ENCODE data around the gene ARHGAP22. TPM values are rescaled to one million over a fixed set of nuclear protein-coding genes. Genes with fewer than 3 reads are reported as not detected.

The ARHGAP22 gene
- total RNA-seq, 1 donor from 2014 or later, result 0.82 TPM

DNA sequence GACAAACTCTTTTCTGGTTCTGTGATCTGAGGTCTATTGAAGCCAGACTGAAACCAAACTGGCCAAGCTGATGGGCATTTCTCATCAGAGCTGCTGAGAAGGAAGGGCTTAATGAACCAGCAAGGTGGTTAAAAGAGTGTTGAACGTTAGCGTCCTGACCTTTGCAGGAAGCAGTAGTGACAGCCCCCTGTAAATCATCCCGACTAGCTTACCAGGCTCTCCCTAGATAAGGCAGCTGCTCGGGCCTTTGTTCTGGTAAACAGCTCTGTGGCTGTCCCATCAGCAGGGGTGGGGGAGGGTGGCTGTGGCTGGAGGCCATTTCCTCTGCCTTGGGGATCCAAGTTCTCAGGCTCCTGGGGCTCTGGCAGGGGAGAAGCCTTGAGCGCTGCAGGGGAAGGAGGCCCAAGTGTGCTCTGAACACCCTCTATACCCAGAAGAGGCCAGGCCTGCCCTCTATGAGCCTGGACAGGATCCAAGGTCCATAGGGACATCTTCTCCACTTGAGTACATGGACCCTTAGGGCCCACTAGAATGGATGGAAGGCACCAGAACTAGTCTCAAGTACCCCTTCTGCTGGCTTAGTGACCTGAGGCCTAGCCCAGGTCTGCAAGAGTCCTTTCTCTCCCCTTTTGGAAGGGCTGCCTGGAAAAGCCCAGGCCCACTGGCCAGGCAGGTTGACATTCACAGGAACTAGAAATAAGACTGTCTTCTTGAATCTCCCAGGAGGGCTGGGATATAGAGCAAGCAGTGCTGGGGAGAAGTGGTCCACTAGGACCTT, 134.6 kb downstream of the ARHGAP22 start:
- no peak overlapping the region for H3K4me3 Mint-ChIP-seq
- peak; percentile 4 for DNase-seq
- ChIA-PET CTCF (no interaction called here), POLR2A (no interaction called here)
- H3K9me3 Mint-ChIP-seq, result no peaks in the 10 kb centered on the region
- intact Hi-C loops (cut with micrococcal nuclease), result no loop called here
- TF ChIP-seq, protein P1, sequence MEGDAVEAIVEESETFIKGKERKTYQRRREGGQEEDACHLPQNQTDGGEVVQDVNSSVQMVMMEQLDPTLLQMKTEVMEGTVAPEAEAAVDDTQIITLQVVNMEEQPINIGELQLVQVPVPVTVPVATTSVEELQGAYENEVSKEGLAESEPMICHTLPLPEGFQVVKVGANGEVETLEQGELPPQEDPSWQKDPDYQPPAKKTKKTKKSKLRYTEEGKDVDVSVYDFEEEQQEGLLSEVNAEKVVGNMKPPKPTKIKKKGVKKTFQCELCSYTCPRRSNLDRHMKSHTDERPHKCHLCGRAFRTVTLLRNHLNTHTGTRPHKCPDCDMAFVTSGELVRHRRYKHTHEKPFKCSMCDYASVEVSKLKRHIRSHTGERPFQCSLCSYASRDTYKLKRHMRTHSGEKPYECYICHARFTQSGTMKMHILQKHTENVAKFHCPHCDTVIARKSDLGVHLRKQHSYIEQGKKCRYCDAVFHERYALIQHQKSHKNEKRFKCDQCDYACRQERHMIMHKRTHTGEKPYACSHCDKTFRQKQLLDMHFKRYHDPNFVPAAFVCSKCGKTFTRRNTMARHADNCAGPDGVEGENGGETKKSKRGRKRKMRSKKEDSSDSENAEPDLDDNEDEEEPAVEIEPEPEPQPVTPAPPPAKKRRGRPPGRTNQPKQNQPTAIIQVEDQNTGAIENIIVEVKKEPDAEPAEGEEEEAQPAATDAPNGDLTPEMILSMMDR (IDR thresholded peaks at IDR 0.05), result no peak
- no peaks in the 10 kb centered on the region for H3K27me3 Mint-ChIP-seq
- H3K27ac Mint-ChIP-seq, result no peak overlapping the region
- H3K4me1 Mint-ChIP-seq, result no peaks in the 10 kb centered on the region
- no peaks in the 10 kb centered on the region for H3K36me3 Mint-ChIP-seq (ENCODE audit: low read depth)
- no peak for ATAC-seq (ENCODE audit: low read depth)

DNA sequence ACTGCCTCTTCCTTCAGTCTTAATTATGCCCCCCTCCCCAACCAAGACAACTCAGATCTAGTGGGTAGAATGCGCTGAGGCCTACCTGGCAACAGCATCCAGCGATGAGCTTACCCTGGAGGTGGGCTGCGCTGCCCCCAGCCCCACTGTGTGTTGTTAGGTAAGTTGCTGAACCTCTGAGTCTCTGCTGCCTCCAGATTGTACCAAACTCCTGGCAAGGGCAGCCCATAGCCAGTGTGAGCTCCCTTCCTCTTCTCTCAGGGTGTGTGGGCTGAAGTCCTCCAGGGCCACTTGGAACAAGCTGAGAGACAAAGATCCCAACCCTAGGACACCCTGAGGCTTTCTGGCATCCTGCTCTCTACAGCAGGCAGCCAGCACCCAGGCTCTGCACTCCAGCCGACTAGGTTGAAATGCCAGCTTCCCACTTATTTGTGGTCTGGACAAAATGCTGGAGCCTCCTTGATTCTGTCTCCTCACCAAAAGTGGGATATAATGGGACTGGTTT, 135.3 kb downstream of the ARHGAP22 start:
- Mint-ChIP-seq H3K27ac (no peak overlapping the region), H3K27me3 (no peaks in the 10 kb centered on the region), H3K9me3 (no peaks in the 10 kb centered on the region), H3K4me1 (no peaks in the 10 kb centered on the region), H3K4me3 (no peak overlapping the region), H3K36me3 (ENCODE audit: low read depth) (no peaks in the 10 kb centered on the region)
- DNase-seq, result no peak
- POLR2A ChIA-PET, result no interaction called here
- ATAC-seq (ENCODE audit: low read depth), result no peak
- intact Hi-C loops (cut with micrococcal nuclease), result no loop called here
- TF ChIP-seq, protein P1 (IDR thresholded peaks at IDR 0.05), result no peak
- CTCF ChIA-PET, result no interaction called here

DNA sequence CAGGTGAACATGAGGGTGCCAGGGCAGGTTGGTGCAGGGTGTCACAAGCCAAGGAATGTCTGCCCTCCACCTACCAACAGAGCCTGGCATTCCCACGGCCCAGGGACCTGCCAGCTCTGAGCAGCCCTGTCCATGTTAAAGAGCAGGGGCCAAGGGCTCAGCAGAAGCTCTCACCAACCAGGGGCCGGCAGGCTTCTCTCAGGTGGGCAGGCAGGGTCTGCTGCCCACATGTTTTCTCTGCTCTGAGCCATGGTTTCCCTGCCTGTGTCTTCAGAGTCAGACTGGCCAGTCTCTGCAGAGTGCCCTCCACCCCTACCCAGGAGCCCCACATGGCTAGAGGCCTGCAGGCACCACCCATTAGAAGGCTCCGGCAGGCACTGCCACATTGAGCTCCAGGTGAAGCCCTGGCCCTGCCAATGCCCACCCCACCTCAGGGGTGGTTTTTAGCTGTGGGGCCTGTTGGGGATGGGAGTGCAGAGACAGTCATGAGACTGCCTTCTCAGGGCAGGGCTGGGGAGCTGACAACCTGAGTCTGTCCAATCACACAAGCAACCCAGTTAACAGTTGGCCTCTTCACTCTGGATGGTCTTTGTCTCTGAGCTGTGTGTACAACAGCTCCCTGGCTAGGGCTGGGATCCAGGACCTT, 135.9 kb downstream of the ARHGAP22 start:
- TF ChIP-seq, protein P1 (IDR thresholded peaks at IDR 0.05), result no peak
- ChIA-PET CTCF (no interaction called here), POLR2A (no interaction called here)
- ATAC-seq (ENCODE audit: low read depth) (no peak), DNase-seq (peak; percentile 3)
- Mint-ChIP-seq H3K4me3 (no peak overlapping the region), H3K36me3 (ENCODE audit: low read depth) (no peaks in the 10 kb centered on the region), H3K27ac (no peak overlapping the region), H3K4me1 (no peaks in the 10 kb centered on the region), H3K27me3 (peaks cover 3% of the 10 kb centered on the region), H3K9me3 (no peaks in the 10 kb centered on the region)
- intact Hi-C loops (cut with micrococcal nuclease), result no loop called here

DNA sequence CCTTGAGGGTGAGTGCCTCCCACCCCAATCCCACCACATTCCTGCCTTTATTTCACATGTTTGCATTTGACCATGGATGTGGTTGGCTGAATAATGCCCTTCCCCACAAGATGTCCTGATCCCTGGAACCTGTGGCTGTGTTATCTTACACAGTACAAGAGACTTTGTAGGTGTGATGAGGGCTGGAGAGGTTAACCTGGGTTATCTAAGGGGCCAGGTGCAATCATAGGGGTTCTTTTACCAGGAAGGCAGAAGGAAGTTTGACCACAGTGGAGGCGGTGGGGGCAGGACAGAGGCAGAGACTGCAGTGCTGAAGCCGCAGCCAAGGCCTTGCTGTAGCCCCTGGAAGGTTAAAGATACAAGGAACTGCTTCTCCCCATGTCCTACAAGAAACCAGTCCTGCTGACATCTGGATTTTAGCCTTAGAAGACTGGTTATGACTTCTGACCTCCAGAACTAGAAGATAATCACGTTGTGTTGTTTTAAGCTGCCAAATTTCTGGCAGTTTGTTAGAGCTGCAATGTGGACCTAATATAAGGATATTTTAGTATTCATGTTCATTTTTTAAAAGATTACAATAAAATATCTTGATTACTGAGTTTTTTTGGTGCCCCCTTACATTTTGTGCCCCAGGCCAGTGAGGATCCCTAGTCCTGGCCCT, 136.6 kb downstream of the ARHGAP22 start:
- no peak for ATAC-seq (ENCODE audit: low read depth)
- no peak for DNase-seq
- intact Hi-C loops (cut with micrococcal nuclease), result no loop called here
- Mint-ChIP-seq H3K27me3 (peaks cover 3% of the 10 kb centered on the region), H3K4me1 (no peaks in the 10 kb centered on the region), H3K9me3 (no peaks in the 10 kb centered on the region), H3K27ac (no peak overlapping the region), H3K36me3 (ENCODE audit: low read depth) (no peaks in the 10 kb centered on the region), H3K4me3 (no peak overlapping the region)
- POLR2A ChIA-PET, result no interaction called here
- TF ChIP-seq, protein P1 (IDR thresholded peaks at IDR 0.05), result no peak
- CTCF ChIA-PET, result no interaction called here

DNA sequence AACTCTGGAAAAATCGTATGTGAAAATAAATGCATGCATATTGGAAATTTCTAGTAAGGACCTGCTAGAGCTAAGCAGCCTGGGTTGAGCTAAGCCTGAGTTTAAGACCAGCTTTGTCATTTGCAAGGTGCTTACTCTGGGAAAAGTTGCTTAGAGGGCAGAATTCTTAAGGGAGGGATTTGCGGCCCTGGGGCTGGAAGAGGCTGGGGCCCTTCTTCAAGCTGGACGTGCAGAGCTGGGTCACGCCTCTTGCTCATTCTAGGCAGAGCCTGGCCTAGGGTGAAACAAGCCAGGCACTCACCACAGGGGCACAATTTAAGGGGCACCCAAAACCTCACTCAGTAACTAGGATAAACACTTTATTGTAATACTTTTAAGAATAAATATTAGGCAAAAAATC, 137.2 kb downstream of the ARHGAP22 start:
- no peaks in the 10 kb centered on the region for H3K4me1 Mint-ChIP-seq
- peak; percentile 10 for DNase-seq
- ChIA-PET CTCF (no interaction called here), POLR2A (no interaction called here)
- H3K36me3 Mint-ChIP-seq (ENCODE audit: low read depth), result no peaks in the 10 kb centered on the region
- ATAC-seq (ENCODE audit: low read depth), result no peak
- intact Hi-C loops (cut with micrococcal nuclease), result no loop called here
- H3K4me3 Mint-ChIP-seq, result no peak overlapping the region
- H3K27me3 Mint-ChIP-seq, result peaks cover 3% of the 10 kb centered on the region
- no peak overlapping the region for H3K27ac Mint-ChIP-seq
- TF ChIP-seq, protein P1 (IDR thresholded peaks at IDR 0.05), result no peak
- H3K9me3 Mint-ChIP-seq, result no peaks in the 10 kb centered on the region

Measured in activated B cell treated with CpG ODN at 0.5 μM for 24 hours (primary cell).